HFF-Myc (cell line): Measurements from ENCODE around the gene IL17C.

Experiments
- DNase-seq: peaks from one replicate; pipeline ENCODE4 v3.0.0-alpha.2; 2011; ENCODE audit warnings: low read depth; ENCODE audit errors: extremely low read depth
- H3K4me3 ChIP-seq: replicated peaks from 2 replicates; pipeline ENCODE4 v1.5.1; 2011; ENCODE audit warnings: low read depth, mild to moderate bottlenecking, control low read depth, low read length
- CTCF ChIP-seq: IDR thresholded peaks from 2 replicates; pipeline ENCODE4 v1.5.1; 2012; ENCODE audit warnings: mild to moderate bottlenecking, low read depth, low read length, control low read depth; ENCODE audit errors: missing control alignments

The IL17C gene

GRCh38 chr16:88616736-88617135 is 21.6 kb upstream of the IL17C start:
- no peak for DNase-seq
- no peak overlapping the region for H3K4me3 ChIP-seq
- no peak for TF ChIP-seq CTCF

GRCh38 chr16:88617268-88618031 is 20.9 kb upstream of the IL17C start:
- H3K4me3 ChIP-seq: no peak overlapping the region
- DNase-seq: no peak
- TF ChIP-seq CTCF: no peak

- no peak for TF ChIP-seq CTCF
- DNase-seq: no peak
- no peak overlapping the region for H3K4me3 ChIP-seq
Measured at GRCh38 chr16:88618182-88618955, 20.0 kb upstream of the IL17C start.

GRCh38 chr16:88618956-88619667 is 19.3 kb upstream of the IL17C start:
- TF ChIP-seq CTCF: no peak

GRCh38 chr16:88619859-88620815 is 18.2 kb upstream of the IL17C start:
- H3K4me3 ChIP-seq: no peak overlapping the region
- no peak for DNase-seq
- TF ChIP-seq CTCF: no peak

More at GRCh38 chr16:88618956-88619667, 19.3 kb upstream of the IL17C start:
- no peak overlapping the region for H3K4me3 ChIP-seq
- DNase-seq: no peak

GRCh38 chr16:88622125-88622524 is 16.2 kb upstream of the IL17C start:
- TF ChIP-seq CTCF: no peak
- DNase-seq: no peak
- H3K4me3 ChIP-seq: no peak overlapping the region
